Measurements from ENCODE around the gene LEMD2.

The LEMD2 gene

GRCh38 chr6:33758815-33759216 lies 30.1 kb downstream of the LEMD2 start:
- in situ Hi-C loops (cut with HindIII; ENCODE audit: low sequenced_read_pairs) = no loop called here
- DNase-seq (ENCODE audit: low read depth) = no peak
- no peak for TF ChIP-seq CTCF (IDR thresholded peaks at IDR 0.05; ENCODE audit: low read depth, low read length, missing control alignments)
- H3K4me3 ChIP-seq (ENCODE audit: low read depth, low read length) = no peak overlapping the region

GRCh38 chr6:33757906-33758305 lies 31.0 kb downstream of the LEMD2 start:
- in situ Hi-C loops (cut with HindIII; ENCODE audit: low sequenced_read_pairs) = no loop called here

DNA sequence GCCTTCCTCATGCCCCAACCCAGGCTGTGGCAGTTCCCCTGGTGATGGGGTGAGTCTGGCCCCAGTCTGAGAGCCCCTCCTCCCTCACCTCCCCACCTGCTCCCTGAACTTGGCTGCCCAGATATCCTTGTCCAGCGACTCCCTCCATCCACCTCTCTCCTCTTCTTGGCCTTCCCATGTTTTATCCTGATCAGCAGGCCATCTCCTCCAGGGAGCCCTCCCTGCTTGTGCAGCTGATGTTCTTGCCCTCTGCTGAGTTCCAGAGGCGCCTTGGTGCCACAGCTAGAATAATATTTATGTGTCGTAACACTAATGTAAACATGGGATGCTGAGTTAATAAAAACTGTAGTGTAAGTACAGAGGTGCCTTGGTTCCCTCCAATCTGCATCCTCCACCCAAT lies 31.8 kb downstream of the LEMD2 start:
- no peak for DNase-seq (ENCODE audit: low read depth)
- in situ Hi-C loops (cut with HindIII; ENCODE audit: low sequenced_read_pairs) = no loop called here
- TF ChIP-seq CTCF (IDR thresholded peaks at IDR 0.05; ENCODE audit: low read depth, low read length, missing control alignments) = no peak

More at GRCh38 chr6:33757906-33758305, 31.0 kb downstream of the LEMD2 start:
- TF ChIP-seq CTCF (IDR thresholded peaks at IDR 0.05; ENCODE audit: low read depth, low read length, missing control alignments) = no peak
- no peak overlapping the region for H3K4me3 ChIP-seq (ENCODE audit: low read depth, low read length)
- DNase-seq (ENCODE audit: low read depth) = no peak

DNA sequence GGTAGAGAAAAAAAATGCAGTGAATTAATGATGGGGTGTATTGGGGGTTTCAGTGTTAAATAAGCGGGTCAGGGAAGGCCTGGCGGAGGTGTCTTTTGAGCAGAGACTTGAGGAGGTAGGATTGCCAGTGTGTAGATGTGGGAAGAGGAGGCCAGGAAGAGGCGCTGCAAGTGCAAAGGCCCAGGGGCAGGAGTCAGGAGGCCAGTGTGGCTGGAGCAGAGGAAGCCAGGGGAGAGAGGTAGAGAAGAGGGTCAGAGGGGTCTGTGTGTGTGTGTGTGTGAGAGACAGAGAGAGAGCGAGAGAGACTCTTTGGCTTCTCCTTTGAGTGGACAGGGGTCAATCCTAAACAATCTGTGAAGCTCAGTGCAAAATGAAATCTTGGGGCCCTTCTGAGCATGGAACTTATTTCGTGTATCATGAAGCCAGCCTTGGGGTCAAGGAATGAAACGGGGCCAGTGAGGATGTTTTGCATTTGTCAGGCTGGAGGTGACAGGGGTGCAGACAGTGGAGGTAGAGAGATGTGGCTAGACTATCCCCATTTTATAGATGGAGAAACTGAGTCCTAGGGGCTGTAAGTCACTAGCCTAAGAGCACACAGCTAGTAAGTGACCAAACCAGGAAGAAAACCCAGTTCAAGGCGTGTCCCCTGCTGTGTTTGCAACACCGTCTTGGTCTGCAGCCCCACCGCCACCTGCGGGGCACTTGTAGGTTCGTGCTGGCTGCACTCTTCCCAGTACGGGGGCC lies 32.5 kb downstream of the LEMD2 start:
- H3K4me3 ChIP-seq (ENCODE audit: low read depth, low read length) = no peak overlapping the region
- TF ChIP-seq CTCF (IDR thresholded peaks at IDR 0.05; ENCODE audit: low read depth, low read length, missing control alignments) = no peak
- no peak for DNase-seq (ENCODE audit: low read depth)
- in situ Hi-C loops (cut with HindIII; ENCODE audit: low sequenced_read_pairs) = no loop called here

More for the DNA sequence above, 31.8 kb downstream of the LEMD2 start:
- H3K4me3 ChIP-seq (ENCODE audit: low read depth, low read length) = no peak overlapping the region

DNA sequence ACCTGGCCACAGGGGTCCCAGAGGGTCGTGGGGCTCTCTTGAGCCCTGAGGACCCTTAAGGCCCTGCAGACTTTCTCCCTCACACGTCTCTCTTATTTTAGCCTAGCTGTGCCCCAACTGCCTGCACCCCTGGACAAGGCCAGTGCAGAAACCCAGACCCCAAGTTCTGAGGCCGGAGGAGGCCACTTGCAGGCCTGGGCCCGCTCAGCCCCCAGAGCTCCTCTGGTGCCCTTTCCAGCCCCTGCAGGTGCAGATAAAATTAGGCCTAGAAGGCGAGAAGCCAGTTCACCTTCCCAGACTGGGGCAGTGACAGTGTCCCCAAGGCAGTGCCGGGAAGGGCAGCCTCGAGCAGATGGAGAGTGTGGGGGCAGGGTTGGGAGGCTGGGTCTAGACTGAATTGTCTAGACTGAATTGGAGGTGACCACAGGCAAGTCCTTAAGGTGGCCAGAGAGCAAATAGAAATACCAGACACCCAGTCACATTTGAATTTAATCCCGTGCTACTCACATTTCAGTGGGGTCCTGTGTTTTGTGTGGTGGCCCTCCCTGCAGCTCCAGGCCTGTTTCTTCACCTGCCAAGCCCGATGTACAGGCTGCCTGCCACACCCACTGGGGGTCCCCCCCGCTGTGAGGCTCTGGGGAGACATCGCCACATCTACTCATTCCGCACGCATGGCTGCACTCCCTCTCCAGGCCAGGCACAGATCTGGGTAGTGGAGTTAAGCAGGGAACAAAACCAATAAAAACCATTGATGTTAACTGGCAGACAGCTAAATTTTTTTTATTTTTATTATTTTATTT lies 33.7 kb downstream of the LEMD2 start:
- no peak for TF ChIP-seq CTCF (IDR thresholded peaks at IDR 0.05; ENCODE audit: low read depth, low read length, missing control alignments)
- DNase-seq (ENCODE audit: low read depth) = no peak
- in situ Hi-C loops (cut with HindIII; ENCODE audit: low sequenced_read_pairs) = no loop called here
- no peak overlapping the region for H3K4me3 ChIP-seq (ENCODE audit: low read depth, low read length)

DNA sequence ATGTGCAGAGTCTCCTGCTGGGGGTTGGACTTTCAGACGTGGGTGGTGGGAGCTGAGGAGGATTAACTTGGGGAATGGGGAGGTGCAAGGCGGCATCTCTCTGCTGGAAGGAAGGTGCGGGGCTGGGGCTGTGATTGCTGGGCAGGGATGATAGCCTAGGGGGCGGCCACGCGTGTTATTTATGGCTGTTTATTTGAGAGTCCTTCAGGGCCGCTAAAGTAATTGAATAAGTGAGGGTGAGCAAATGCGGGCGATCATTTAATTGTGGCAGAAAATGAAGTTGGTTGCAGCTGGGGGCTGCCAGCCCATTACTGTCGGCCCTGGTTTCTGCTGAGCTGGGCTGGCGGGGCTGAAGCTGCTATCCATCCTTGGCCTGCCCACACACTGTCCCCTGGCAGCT lies 34.7 kb downstream of the LEMD2 start:
- no peak for DNase-seq (ENCODE audit: low read depth)
- in situ Hi-C loops (cut with HindIII; ENCODE audit: low sequenced_read_pairs) = no loop called here
- no peak for TF ChIP-seq CTCF (IDR thresholded peaks at IDR 0.05; ENCODE audit: low read depth, low read length, missing control alignments)
- H3K4me3 ChIP-seq (ENCODE audit: low read depth, low read length) = no peak overlapping the region
